ENCODE results near the gene BTBD16. TPM values are rescaled to one million over a fixed set of nuclear protein-coding genes. Genes with fewer than 3 reads are reported as not detected.

BTBD16 gene
- total RNA-seq, 6 experiments from 2014 or later: not detected

GRCh38 chr10:122241836-122242235 is 29.3 kb upstream of the BTBD16 start:
- Mint-ChIP-seq H3K36me3 (ENCODE audit: low read depth) (peaks cover 10% of the 10 kb centered on the region; the same call in 1 of the 2 replicates), H3K27ac (no peak overlapping the region), H3K4me1 (ENCODE audit: low read depth) (no peaks in the 10 kb centered on the region), H3K9me3 (no peaks in the 10 kb centered on the region), H3K27me3 (ENCODE audit: insufficient read depth) (peaks cover 3% of the 10 kb centered on the region), H3K4me3 (no peak overlapping the region)
- no peak for DNase-seq
- TF ChIP-seq CTCF (IDR thresholded peaks at IDR 0.05): no peak

GRCh38 chr10:122243550-122243949 is 27.5 kb upstream of the BTBD16 start:
- Mint-ChIP-seq H3K9me3 (no peaks in the 10 kb centered on the region), H3K4me1 (ENCODE audit: low read depth) (no peaks in the 10 kb centered on the region), H3K4me3 (no peak overlapping the region), H3K27ac (no peak overlapping the region), H3K36me3 (ENCODE audit: low read depth) (peaks cover 5% of the 10 kb centered on the region; the same call in 1 of the 2 replicates), H3K27me3 (ENCODE audit: insufficient read depth) (peaks cover 3% of the 10 kb centered on the region)
- no peak for DNase-seq
- no peak for TF ChIP-seq CTCF (IDR thresholded peaks at IDR 0.05)

- DNase-seq: no peak
- Mint-ChIP-seq H3K9me3 (no peaks in the 10 kb centered on the region), H3K4me1 (ENCODE audit: low read depth) (no peaks in the 10 kb centered on the region), H3K4me3 (no peak overlapping the region), H3K27ac (no peak overlapping the region), H3K36me3 (ENCODE audit: low read depth) (peaks cover 5% of the 10 kb centered on the region; the same call in 1 of the 2 replicates), H3K27me3 (ENCODE audit: insufficient read depth) (peaks cover 3% of the 10 kb centered on the region)
- TF ChIP-seq CTCF (IDR thresholded peaks at IDR 0.05): no peak
These were observed 26.8 kb upstream of the BTBD16 start for GRCh38 chr10:122244001-122244975.

GRCh38 chr10:122245136-122245535 is 26.0 kb upstream of the BTBD16 start:
- Mint-ChIP-seq H3K36me3 (ENCODE audit: low read depth) (peaks cover 5% of the 10 kb centered on the region; the same call in 1 of the 2 replicates), H3K4me1 (ENCODE audit: low read depth) (no peaks in the 10 kb centered on the region), H3K9me3 (no peaks in the 10 kb centered on the region), H3K27me3 (ENCODE audit: insufficient read depth) (peaks cover 3% of the 10 kb centered on the region), H3K4me3 (no peak overlapping the region), H3K27ac (no peak overlapping the region)
- no peak for TF ChIP-seq CTCF (IDR thresholded peaks at IDR 0.05)
- DNase-seq: no peak

- Mint-ChIP-seq H3K9me3 (no peaks in the 10 kb centered on the region), H3K4me1 (ENCODE audit: low read depth) (no peaks in the 10 kb centered on the region), H3K4me3 (no peak overlapping the region), H3K27me3 (ENCODE audit: insufficient read depth) (peaks cover 3% of the 10 kb centered on the region), H3K27ac (no peak overlapping the region), H3K36me3 (ENCODE audit: low read depth) (peaks cover 1% of the 10 kb centered on the region; the same call in 1 of the 2 replicates)
- TF ChIP-seq CTCF (IDR thresholded peaks at IDR 0.05): no peak
- DNase-seq: no peak
These were observed 25.2 kb upstream of the BTBD16 start for GRCh38 chr10:122245897-122246296.
